Fibroblast of upper back skin (primary cell): ENCODE data around the gene GIT1.

Experiments used
- DNase-seq: peaks from one replicate; pipeline ENCODE4 v3.0.0-alpha.2; 2013

Gene GIT1

GRCh38 chr17:29615492-29616299 is 26.2 kb upstream of the GIT1 start:
- DNase-seq, result peak; percentile 78

- DNase-seq, result peak; percentile 34
These were observed 25.6 kb upstream of the GIT1 start for GRCh38 chr17:29615048-29615385.

GRCh38 chr17:29614349-29615047 is 25.1 kb upstream of the GIT1 start:
- no peak for DNase-seq

- no peak for DNase-seq
These were observed 24.4 kb upstream of the GIT1 start for GRCh38 chr17:29613856-29614255.

- peak; percentile 86 for DNase-seq
These were observed 23.9 kb upstream of the GIT1 start for GRCh38 chr17:29613352-29613837.

- no peak for DNase-seq
These were observed 23.2 kb upstream of the GIT1 start for GRCh38 chr17:29612404-29613280.

GRCh38 chr17:29612094-29612403 is 22.6 kb upstream of the GIT1 start:
- no peak for DNase-seq

- DNase-seq, result no peak
These were observed 22.1 kb upstream of the GIT1 start for GRCh38 chr17:29611351-29612093.

GRCh38 chr17:29610395-29610794 is 20.9 kb upstream of the GIT1 start:
- DNase-seq, result no peak

- DNase-seq, result no peak
These were observed 19.5 kb upstream of the GIT1 start for GRCh38 chr17:29608986-29609385.

- DNase-seq, result no peak
These were observed 18.2 kb upstream of the GIT1 start for GRCh38 chr17:29607557-29608195.

GRCh38 chr17:29603109-29603674 is 13.7 kb upstream of the GIT1 start:
- DNase-seq, result no peak

GRCh38 chr17:29597361-29598172 is 8.1 kb upstream of the GIT1 start:
- DNase-seq, result no peak

- DNase-seq, result no peak
These were observed 7.4 kb upstream of the GIT1 start for GRCh38 chr17:29596811-29597210.

GRCh38 chr17:29595943-29596774 is 6.7 kb upstream of the GIT1 start:
- DNase-seq, result no peak

- peak; percentile 38 for DNase-seq
These were observed 5.9 kb upstream of the GIT1 start for GRCh38 chr17:29595107-29595942.

GRCh38 chr17:29594519-29595090 is 5.2 kb upstream of the GIT1 start:
- DNase-seq, result no peak
